Omental fat pad (tissue), 4 donors: Measurements from ENCODE around the gene PPEF2. TPM values are rescaled to one million over a fixed set of nuclear protein-coding genes. Genes with fewer than 3 reads are reported as not detected.

Experiments used
- ATAC-seq: fragments of 150-250 bp; one replicate; pipeline ENCODE4 v1.9.1; 2016; ENCODE audit warnings: mild to moderate bottlenecking, moderate library complexity; ENCODE audit not compliant: low FRiP score
- DNase-seq: peaks from one replicate; pipeline ENCODE4 v3.0.0-alpha.2; 2019; ENCODE audit warnings: low spot score
- total RNA-seq, 4 donors: library from RNA; depleted of rRNA; stranded (reverse); fragments of >200 nt; gene quantifications; one replicate each; pipeline ENCODE4 v1.1.0, GENCODE V29; 2016
- TF ChIP-seq, protein P1 (sequence below), 3 donors: fragments of 450-650 bp; IDR thresholded peaks; one replicate each; pipeline ENCODE4 v1.5.1; 2016 to 2017; ENCODE audit warnings: antibody characterized with exemption in 3 of 3, mild to moderate bottlenecking in 3 of 3, moderate library complexity in 2 of 3

Gene PPEF2
- total RNA-seq, 4 donors from 2014 or later = not detected

DNA sequence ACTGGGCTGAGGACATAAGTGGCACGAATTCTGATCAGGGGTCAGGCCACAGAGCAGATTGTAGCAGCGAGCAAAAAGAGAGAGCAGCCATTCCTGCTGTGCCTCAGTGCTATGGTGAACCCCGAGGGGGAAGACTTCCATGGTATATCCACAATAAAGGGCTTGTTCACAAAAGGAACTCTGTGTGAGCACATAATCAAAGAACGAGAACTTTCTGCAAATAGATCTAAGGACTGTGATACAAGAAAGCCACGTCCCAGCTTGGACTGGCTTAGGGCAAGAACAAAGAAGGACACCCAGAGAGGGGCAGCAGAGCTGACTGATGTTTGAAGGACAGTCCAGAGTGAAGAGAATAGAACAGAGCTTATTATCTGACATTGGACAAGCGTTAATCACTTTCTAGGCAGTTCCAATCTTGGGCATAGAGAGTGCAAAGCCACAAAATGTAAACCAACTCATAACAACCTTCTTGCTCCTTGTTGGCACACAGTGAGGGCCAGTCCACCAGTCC, 24.0 kb downstream of the PPEF2 start:
- DNase-seq (no peak), ATAC-seq (no peak)
- TF ChIP-seq, protein P1, sequence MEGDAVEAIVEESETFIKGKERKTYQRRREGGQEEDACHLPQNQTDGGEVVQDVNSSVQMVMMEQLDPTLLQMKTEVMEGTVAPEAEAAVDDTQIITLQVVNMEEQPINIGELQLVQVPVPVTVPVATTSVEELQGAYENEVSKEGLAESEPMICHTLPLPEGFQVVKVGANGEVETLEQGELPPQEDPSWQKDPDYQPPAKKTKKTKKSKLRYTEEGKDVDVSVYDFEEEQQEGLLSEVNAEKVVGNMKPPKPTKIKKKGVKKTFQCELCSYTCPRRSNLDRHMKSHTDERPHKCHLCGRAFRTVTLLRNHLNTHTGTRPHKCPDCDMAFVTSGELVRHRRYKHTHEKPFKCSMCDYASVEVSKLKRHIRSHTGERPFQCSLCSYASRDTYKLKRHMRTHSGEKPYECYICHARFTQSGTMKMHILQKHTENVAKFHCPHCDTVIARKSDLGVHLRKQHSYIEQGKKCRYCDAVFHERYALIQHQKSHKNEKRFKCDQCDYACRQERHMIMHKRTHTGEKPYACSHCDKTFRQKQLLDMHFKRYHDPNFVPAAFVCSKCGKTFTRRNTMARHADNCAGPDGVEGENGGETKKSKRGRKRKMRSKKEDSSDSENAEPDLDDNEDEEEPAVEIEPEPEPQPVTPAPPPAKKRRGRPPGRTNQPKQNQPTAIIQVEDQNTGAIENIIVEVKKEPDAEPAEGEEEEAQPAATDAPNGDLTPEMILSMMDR (IDR thresholded peaks at IDR 0.05) = no peak

GRCh38 chr4:75876218-75876617, 26.0 kb downstream of the PPEF2 start:
- ATAC-seq = no peak
- TF ChIP-seq, protein P1 (IDR thresholded peaks at IDR 0.05) = no peak

DNA sequence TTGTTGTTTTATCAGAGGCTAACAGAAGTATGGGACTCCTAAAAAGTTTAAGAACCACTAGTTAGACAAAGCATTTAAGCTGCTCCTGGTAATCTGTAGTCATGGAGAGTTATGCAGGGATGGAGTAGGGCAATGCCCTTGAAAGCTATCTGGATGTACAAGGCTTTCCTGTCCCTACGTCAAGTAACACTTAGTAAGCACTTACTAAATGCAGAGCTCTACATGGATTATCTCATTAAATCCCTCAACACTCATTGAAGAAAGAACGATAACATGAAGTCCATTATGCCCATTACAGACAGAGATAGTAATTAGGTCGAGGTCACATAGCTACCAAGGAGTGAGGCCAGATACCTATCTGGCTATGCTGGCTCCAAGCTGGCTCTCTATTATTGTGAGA, 33.2 kb downstream of the PPEF2 start:
- DNase-seq (no peak), ATAC-seq (no peak)
- TF ChIP-seq, protein P1 (IDR thresholded peaks at IDR 0.05) = no peak

More at GRCh38 chr4:75876218-75876617, 26.0 kb downstream of the PPEF2 start:
- no peak for DNase-seq

DNA sequence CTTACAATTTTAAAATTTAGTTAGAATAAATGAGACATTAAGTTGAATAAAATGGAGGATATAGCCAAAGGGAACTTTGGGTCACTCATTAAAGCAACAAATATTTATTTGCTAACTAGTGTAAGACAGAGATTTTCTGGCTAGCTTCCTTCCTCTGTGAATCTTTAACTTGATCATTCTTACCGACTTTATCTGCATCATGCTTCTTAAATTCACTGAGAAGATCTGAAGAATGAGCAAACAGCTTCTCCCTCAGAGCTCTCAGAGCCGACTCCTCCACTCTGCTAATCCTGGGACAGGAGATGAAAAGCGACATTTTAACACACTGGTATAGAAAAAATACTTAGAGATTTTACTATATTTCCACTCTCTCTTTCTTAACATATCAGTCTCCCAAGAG, 35.1 kb downstream of the PPEF2 start:
- ATAC-seq (no peak), DNase-seq (no peak)
- TF ChIP-seq, protein P1 (IDR thresholded peaks at IDR 0.05) = no peak

- no peak for DNase-seq
- ATAC-seq = no peak
- TF ChIP-seq, protein P1 (IDR thresholded peaks at IDR 0.05) = no peak
Observed at GRCh38 chr4:75860606-75861005, 41.6 kb downstream of the PPEF2 start.

GRCh38 chr4:75858721-75859120, 43.5 kb downstream of the PPEF2 start:
- no peak for ATAC-seq
- TF ChIP-seq, protein P1 (IDR thresholded peaks at IDR 0.05) = no peak
- DNase-seq = no peak

- no peak for ATAC-seq
- no peak for DNase-seq
- TF ChIP-seq, protein P1 (IDR thresholded peaks at IDR 0.05) = no peak
Observed at GRCh38 chr4:75849461-75849860, 52.8 kb downstream of the PPEF2 start.
